ENCODE measurements around the gene WFDC5. TPM values are rescaled to one million over a fixed set of nuclear protein-coding genes. Genes with fewer than 3 reads are reported as not detected.
A peak's percentile ranks its signal among the peaks of the same experiment; 100 is the strongest.

Gene WFDC5
- total and polyA plus RNA-seq, 4 donors: not detected

DNA sequence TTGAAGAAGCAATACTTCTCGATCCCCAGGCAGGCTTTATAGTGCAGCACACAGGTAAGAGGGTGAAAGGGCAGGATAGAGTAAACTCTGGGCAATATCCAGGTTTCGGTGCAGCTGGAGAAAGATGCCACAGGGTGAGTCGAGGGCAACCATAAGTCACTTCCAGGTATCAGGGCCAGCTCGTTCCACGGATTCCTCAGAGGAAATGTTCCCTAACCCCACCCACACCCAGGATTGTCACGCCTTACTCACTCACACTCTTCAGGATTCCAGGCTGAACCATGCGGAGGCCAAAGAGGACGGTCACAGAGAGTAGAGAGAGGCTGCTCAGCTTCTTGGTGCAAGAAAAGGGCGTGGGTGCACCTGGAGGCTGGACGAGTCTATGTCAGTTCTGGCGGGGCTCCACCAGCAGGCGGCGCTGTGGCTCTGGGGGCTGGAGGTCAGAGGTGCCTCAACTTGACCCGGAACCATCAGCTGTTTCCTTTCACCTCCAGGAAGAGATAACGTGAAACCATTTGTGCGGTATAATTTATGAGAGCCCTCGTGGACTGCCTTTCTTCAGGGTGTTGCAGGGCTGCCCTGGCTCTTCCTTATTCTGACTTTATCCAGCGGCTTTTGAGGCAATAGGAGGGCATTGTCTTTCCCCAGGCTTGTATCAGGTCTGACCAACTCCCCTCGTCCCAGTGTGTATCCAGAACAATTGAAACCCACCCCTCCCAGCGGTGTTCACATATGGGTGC is 23.8 kb upstream of the WFDC5 start:
- H3K27ac ChIP-seq (ENCODE audit: low read depth in 1 of 2, low read length in 2 of 2): no peak overlapping the region
- no peak overlapping the region for H3K9ac ChIP-seq (ENCODE audit: low read depth in 1 of 2, low read length in 2 of 2)
- TF ChIP-seq NR2F2 (IDR thresholded peaks at IDR 0.05) (peak; percentile 88), RAD21 (IDR thresholded peaks at IDR 0.05) (peak; percentile 63 to 74)
- TF ChIP-seq, protein P1, sequence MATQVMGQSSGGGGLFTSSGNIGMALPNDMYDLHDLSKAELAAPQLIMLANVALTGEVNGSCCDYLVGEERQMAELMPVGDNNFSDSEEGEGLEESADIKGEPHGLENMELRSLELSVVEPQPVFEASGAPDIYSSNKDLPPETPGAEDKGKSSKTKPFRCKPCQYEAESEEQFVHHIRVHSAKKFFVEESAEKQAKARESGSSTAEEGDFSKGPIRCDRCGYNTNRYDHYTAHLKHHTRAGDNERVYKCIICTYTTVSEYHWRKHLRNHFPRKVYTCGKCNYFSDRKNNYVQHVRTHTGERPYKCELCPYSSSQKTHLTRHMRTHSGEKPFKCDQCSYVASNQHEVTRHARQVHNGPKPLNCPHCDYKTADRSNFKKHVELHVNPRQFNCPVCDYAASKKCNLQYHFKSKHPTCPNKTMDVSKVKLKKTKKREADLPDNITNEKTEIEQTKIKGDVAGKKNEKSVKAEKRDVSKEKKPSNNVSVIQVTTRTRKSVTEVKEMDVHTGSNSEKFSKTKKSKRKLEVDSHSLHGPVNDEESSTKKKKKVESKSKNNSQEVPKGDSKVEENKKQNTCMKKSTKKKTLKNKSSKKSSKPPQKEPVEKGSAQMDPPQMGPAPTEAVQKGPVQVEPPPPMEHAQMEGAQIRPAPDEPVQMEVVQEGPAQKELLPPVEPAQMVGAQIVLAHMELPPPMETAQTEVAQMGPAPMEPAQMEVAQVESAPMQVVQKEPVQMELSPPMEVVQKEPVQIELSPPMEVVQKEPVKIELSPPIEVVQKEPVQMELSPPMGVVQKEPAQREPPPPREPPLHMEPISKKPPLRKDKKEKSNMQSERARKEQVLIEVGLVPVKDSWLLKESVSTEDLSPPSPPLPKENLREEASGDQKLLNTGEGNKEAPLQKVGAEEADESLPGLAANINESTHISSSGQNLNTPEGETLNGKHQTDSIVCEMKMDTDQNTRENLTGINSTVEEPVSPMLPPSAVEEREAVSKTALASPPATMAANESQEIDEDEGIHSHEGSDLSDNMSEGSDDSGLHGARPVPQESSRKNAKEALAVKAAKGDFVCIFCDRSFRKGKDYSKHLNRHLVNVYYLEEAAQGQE (IDR thresholded peaks at IDR 0.05): no peak
- TF ChIP-seq, protein P2, sequence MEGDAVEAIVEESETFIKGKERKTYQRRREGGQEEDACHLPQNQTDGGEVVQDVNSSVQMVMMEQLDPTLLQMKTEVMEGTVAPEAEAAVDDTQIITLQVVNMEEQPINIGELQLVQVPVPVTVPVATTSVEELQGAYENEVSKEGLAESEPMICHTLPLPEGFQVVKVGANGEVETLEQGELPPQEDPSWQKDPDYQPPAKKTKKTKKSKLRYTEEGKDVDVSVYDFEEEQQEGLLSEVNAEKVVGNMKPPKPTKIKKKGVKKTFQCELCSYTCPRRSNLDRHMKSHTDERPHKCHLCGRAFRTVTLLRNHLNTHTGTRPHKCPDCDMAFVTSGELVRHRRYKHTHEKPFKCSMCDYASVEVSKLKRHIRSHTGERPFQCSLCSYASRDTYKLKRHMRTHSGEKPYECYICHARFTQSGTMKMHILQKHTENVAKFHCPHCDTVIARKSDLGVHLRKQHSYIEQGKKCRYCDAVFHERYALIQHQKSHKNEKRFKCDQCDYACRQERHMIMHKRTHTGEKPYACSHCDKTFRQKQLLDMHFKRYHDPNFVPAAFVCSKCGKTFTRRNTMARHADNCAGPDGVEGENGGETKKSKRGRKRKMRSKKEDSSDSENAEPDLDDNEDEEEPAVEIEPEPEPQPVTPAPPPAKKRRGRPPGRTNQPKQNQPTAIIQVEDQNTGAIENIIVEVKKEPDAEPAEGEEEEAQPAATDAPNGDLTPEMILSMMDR (IDR thresholded peaks at IDR 0.05; ENCODE audit: low read depth, low read length, missing input control): peak; percentile 56
- no peaks in the 10 kb centered on the region for H3K36me3 ChIP-seq (ENCODE audit: control insufficient read depth in 4 of 4, insufficient read depth in 3 of 4, low read depth in 1 of 4, low read length in 3 of 4)
- no peak overlapping the region for H3K4me3 ChIP-seq (ENCODE audit: low read depth in 1 of 3, low read length in 3 of 3)
- peak; percentile 69 for DNase-seq (ENCODE audit: low spot score)
- WGBS: 35% methylated on average over 20 of the region's 20 CpGs
- no peaks in the 10 kb centered on the region for H3K27me3 ChIP-seq (ENCODE audit: control insufficient read depth in 4 of 4, insufficient read depth in 4 of 4, low read length in 3 of 4)
- peaks cover 0 to 6% (median 0%) of the 10 kb centered on the region in 4 donors for H3K4me1 ChIP-seq (ENCODE audit: control insufficient read depth in 4 of 4, insufficient read depth in 4 of 4, low read length in 3 of 4)
- no peaks in the 10 kb centered on the region for H3K9me3 ChIP-seq (ENCODE audit: control insufficient read depth in 4 of 4, low read length in 3 of 4)

DNA sequence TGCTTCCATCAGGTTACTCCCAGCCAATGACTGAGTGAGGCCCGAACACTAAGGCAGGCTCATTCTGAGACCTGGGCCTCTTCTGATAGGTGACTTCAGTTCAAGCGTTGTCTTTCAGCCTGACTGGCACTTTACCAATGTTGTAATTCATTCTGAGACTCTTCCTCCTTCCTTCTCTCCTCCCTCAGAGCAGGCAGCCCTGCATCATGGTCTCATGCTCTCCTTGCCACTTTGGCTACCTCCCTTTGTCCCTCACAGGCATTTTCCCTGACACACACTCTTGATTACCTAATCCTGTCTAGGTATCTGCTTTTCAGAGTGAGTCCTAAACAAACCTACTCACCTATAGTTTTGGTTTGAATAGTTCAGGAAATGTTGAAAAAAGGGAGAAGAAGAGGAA is 21.9 kb upstream of the WFDC5 start:
- no peak for TF ChIP-seq HNF4G (IDR thresholded peaks at IDR 0.05)
- no peak for TF ChIP-seq SP1 (IDR thresholded peaks at IDR 0.05)
- TF ChIP-seq, protein P3, sequence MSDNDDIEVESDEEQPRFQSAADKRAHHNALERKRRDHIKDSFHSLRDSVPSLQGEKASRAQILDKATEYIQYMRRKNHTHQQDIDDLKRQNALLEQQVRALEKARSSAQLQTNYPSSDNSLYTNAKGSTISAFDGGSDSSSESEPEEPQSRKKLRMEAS (IDR thresholded peaks at IDR 0.05): no peak
- TF ChIP-seq EGR1 (IDR thresholded peaks at IDR 0.05; ENCODE audit: low read depth in 2 of 2): no peak
- TF ChIP-seq TAF1 (conservative IDR thresholded peaks at IDR 0.05): no peak
- no peak for TF ChIP-seq YY1 (IDR thresholded peaks at IDR 0.05)
- no peak for TF ChIP-seq FOXA2 (IDR thresholded peaks at IDR 0.05)
- TF ChIP-seq, protein P4, sequence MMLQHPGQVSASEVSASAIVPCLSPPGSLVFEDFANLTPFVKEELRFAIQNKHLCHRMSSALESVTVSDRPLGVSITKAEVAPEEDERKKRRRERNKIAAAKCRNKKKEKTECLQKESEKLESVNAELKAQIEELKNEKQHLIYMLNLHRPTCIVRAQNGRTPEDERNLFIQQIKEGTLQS (IDR thresholded peaks at IDR 0.05): no peak
- TF ChIP-seq, protein P1 (IDR thresholded peaks at IDR 0.05): no peak
- TF ChIP-seq RXRA (IDR thresholded peaks at IDR 0.05): no peak
- no peak for TF ChIP-seq GABPA (IDR thresholded peaks at IDR 0.05 in 1 of 2, conservative IDR thresholded peaks at IDR 0.05 in 1 of 2)
- TF ChIP-seq, protein P2 (IDR thresholded peaks at IDR 0.05; ENCODE audit: low read depth, low read length, missing input control): no peak
- no peak for TF ChIP-seq HNF4A (conservative IDR thresholded peaks at IDR 0.05)
- TF ChIP-seq JUND (IDR thresholded peaks at IDR 0.05): no peak
- TF ChIP-seq, protein P5, sequence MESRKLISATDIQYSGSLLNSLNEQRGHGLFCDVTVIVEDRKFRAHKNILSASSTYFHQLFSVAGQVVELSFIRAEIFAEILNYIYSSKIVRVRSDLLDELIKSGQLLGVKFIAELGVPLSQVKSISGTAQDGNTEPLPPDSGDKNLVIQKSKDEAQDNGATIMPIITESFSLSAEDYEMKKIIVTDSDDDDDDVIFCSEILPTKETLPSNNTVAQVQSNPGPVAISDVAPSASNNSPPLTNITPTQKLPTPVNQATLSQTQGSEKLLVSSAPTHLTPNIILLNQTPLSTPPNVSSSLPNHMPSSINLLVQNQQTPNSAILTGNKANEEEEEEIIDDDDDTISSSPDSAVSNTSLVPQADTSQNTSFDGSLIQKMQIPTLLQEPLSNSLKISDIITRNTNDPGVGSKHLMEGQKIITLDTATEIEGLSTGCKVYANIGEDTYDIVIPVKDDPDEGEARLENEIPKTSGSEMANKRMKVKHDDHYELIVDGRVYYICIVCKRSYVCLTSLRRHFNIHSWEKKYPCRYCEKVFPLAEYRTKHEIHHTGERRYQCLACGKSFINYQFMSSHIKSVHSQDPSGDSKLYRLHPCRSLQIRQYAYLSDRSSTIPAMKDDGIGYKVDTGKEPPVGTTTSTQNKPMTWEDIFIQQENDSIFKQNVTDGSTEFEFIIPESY (IDR thresholded peaks at IDR 0.05): no peak
- TF ChIP-seq NR2F2 (IDR thresholded peaks at IDR 0.05): no peak
- DNase-seq (ENCODE audit: low spot score): no peak
- Histone ChIP-seq H3K27me3 (ENCODE audit: control insufficient read depth in 4 of 4, insufficient read depth in 4 of 4, low read length in 3 of 4) (no peaks in the 10 kb centered on the region), H3K9ac (ENCODE audit: low read depth in 1 of 2, low read length in 2 of 2) (no peak overlapping the region), H3K27ac (ENCODE audit: low read depth in 1 of 2, low read length in 2 of 2) (no peak overlapping the region), H3K4me3 (ENCODE audit: low read depth in 1 of 3, low read length in 3 of 3) (no peak overlapping the region), H3K9me3 (ENCODE audit: control insufficient read depth in 4 of 4, low read length in 3 of 4) (no peaks in the 10 kb centered on the region), H3K4me1 (ENCODE audit: control insufficient read depth in 4 of 4, insufficient read depth in 4 of 4, low read length in 3 of 4) (peaks cover 0 to 6% (median 0%) of the 10 kb centered on the region in 4 donors), H3K36me3 (ENCODE audit: control insufficient read depth in 4 of 4, insufficient read depth in 3 of 4, low read depth in 1 of 4, low read length in 3 of 4) (no peaks in the 10 kb centered on the region)
- WGBS: 48% methylated on average over 2 of the region's 2 CpGs
